ENCODE measurements around the gene SPANXN5.
"Not testable (repeated sequence)": the region's sequence is repeated elsewhere in the genome, so short reads cannot be mapped to it uniquely, and the experiment has no call there.

- TF ChIP-seq POLR2A, CTCF (IDR thresholded peaks at IDR 0.05): not testable (repeated sequence)
Measured at GRCh38 chrX:52765983-52766382, 31.2 kb downstream of the SPANXN5 start.
